WTC11 (cell line): Measurements from ENCODE around the gene RAMP1.

ENCODE experiments used
- ATF6 ChIP-seq: sonication (generic); formaldehyde crosslinking; IDR thresholded peaks from 2 replicates; pipeline ENCODE4 v1.8.1; 2023; ENCODE audit warnings: mild to moderate bottlenecking, missing genetic modification reagents
- CTCF ChIP-seq: fragments of 200-600 bp; IDR thresholded peaks from 2 replicates; pipeline ENCODE4 v1.8.0; 2022; ENCODE audit warnings: antibody characterized with exemption
- ELF4 ChIP-seq: sonication (generic); formaldehyde crosslinking; IDR thresholded peaks from 2 replicates; pipeline ENCODE4 v1.8.1; 2022; ENCODE audit warnings: low read depth, mild to moderate bottlenecking, moderate library complexity, missing genetic modification reagents
- ESRRA ChIP-seq: sonication (generic); formaldehyde crosslinking; IDR thresholded peaks from 2 replicates; pipeline ENCODE4 v1.8.1; 2022; ENCODE audit warnings: mild to moderate bottlenecking, missing genetic modification reagents, borderline replicate concordance
- GABPB1 ChIP-seq: sonication (generic); formaldehyde crosslinking; IDR thresholded peaks from 2 replicates; pipeline ENCODE4 v1.8.1; 2023; ENCODE audit warnings: mild to moderate bottlenecking, missing genetic modification reagents
- MYBL2 ChIP-seq: sonication (generic); formaldehyde crosslinking; IDR thresholded peaks from 2 replicates; pipeline ENCODE4 v1.8.1; 2023; ENCODE audit warnings: mild to moderate bottlenecking, moderate library complexity, missing genetic modification reagents
- NFYB ChIP-seq: sonication (generic); formaldehyde crosslinking; conservative IDR thresholded peaks from 2 replicates; pipeline ENCODE4 v1.8.0; 2022; ENCODE audit warnings: low read depth, missing genetic modification reagents
- TEAD4 ChIP-seq: sonication (generic); formaldehyde crosslinking; IDR thresholded peaks from 2 replicates; pipeline ENCODE4 v1.8.0; 2022; ENCODE audit warnings: mild to moderate bottlenecking, missing genetic modification reagents
- ZNF219 ChIP-seq: sonication (generic); formaldehyde crosslinking; IDR thresholded peaks from 2 replicates; pipeline ENCODE4 v1.8.0; 2023; ENCODE audit warnings: missing genetic modification reagents, mild to moderate bottlenecking, borderline replicate concordance
- ZNF423 ChIP-seq: fragments of 250-450 bp; sonication (Bioruptor Pico); IDR thresholded peaks from 2 replicates; pipeline ENCODE4 v2.1.2; 2022; ENCODE audit warnings: mild to moderate bottlenecking, moderate library complexity

DNA sequence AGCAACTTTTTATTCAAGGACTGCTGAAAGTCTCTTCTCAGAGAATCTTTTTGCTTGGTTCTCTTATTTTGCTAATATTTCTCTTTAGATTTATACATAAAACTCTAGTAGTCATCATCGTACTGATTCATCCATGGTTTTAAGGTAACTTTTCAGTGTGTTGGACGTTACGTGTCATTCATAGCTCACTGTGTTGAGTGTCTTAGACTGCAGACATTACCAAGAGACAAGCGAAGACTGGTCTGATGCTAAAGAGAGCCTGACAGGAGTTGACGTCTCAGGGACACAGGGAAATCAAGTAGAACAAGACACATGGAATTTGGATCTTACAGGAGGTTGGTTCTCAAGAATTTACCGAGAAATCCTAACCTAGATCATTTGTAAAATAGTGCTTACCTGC is 35.3 kb upstream of the RAMP1 start:
- no peak for TF ChIP-seq ATF6
- no peak for TF ChIP-seq CTCF
- TF ChIP-seq GABPB1 (CRISPR knock-in tag) = no peak
- TF ChIP-seq ZNF219 (CRISPR knock-in tag) = no peak
- TF ChIP-seq ESRRA (CRISPR knock-in tag) = no peak
- no peak for TF ChIP-seq TEAD4 (CRISPR knock-in tag)
- TF ChIP-seq NFYB (CRISPR knock-in tag) = no peak
- no peak for TF ChIP-seq ELF4
- TF ChIP-seq MYBL2 (CRISPR knock-in tag) = no peak
- TF ChIP-seq ZNF423 (CRISPR knock-in tag) = no peak
